Measurements from ENCODE around the gene MFAP1. TPM values are rescaled to one million over a fixed set of nuclear protein-coding genes. Genes with fewer than 3 reads are reported as not detected.
A peak's percentile ranks its signal among the peaks of the same experiment; 100 is the strongest.

MFAP1 gene
- total and polyA plus RNA-seq, 12 donors: 13.0 to 23.4 (median 20.7) TPM

DNA sequence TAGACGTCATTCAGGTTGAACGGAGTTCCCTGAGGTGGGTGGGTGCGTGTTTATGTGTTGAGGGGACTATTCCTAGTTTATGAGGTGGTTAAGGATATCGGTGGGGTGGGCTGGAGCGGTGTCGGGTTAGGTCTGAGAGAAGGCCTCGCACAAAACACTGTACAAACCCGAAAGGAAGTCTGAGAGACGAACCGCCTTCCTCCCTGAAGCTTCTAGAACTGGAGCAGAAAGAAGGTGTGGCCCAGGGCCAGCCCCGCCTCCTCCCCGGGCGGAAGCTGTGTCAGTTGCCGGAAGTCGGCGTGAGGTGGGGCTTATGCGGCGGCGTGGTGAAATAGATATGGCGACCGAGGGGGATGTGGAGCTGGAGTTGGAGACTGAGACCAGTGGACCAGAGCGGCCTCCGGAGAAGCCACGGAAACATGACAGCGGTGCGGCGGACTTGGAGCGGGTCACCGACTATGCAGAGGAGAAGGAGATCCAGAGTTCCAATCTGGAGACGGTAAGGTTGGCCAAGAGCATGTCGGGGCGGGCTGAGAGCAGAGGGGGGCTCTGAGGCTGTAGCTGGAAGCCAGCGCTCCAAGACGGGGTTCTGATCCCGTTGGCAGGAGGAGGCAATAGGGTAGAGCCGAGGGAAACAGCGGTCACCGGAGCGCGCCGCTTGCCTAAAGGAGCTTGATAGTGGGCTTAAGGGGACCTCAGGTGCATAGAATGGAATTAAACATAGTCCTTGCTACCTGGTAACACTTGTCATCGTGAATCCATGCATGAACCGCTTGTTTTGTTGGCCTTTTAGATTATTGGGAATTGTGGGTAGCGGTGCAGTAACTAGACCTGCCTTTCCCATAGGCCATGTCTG is 24.0 kb downstream of the MFAP1 start, which contains the start of gene HYPK:
Gene HYPK (plus strand): TSS at position 314 of the 856 bp plus-strand sequence. CDS start 24 bp downstream, at position 338.
- Histone ChIP-seq H3K4me3 (peak within 1 kb of the TSS; percentile 63 to 91 (median 76)), H3K9me3 (no peaks in the 10 kb centered on the region), H3K27ac (peak within 1 kb of the TSS; percentile 47 to 95 (median 90)), H3K27me3 (no peaks in the 10 kb centered on the region), H3K4me1 (peaks cover under 1 to 60% (median 34%) of the 10 kb centered on the region in 9 donors), H3K36me3 (peaks cover 0 to 84% (median 23%) of the 10 kb centered on the region in 9 donors)
- TF ChIP-seq, protein P1, sequence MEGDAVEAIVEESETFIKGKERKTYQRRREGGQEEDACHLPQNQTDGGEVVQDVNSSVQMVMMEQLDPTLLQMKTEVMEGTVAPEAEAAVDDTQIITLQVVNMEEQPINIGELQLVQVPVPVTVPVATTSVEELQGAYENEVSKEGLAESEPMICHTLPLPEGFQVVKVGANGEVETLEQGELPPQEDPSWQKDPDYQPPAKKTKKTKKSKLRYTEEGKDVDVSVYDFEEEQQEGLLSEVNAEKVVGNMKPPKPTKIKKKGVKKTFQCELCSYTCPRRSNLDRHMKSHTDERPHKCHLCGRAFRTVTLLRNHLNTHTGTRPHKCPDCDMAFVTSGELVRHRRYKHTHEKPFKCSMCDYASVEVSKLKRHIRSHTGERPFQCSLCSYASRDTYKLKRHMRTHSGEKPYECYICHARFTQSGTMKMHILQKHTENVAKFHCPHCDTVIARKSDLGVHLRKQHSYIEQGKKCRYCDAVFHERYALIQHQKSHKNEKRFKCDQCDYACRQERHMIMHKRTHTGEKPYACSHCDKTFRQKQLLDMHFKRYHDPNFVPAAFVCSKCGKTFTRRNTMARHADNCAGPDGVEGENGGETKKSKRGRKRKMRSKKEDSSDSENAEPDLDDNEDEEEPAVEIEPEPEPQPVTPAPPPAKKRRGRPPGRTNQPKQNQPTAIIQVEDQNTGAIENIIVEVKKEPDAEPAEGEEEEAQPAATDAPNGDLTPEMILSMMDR (IDR thresholded peaks at IDR 0.05): no peak
- WGBS, 2 donors: 7 to 9% methylated on average over 44 of the region's 44 CpGs
- intact Hi-C loops (cut with DNase I): no loop called here
- DNase-seq: peak; percentile 93 to 94
- peak; percentile 90 to 98 (median 96) for ATAC-seq

DNA sequence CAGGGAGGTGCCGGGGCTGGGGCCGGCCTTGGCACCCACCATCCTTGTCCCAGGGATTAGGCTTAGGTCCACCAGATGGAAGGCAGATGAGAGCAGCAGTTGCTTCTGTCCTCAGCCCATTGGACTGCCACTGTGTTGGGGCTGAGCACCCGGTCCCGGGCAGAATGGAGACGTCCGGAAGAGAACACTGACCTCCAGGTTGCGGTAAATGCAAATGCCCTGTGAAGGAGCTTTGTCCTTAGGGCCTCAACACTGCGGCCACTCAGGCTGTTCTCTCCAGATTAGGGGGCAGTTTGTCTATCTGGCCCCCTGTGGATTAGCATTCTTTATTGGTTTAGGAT is 24.6 kb downstream of the MFAP1 start, which contains the start of gene SERINC4:
Gene SERINC4 (minus strand): TSS at position 276 of the 341 bp plus-strand sequence. CDS start 234 bp downstream, at position 42.
- peak within 1 kb of the TSS; percentile 47 to 95 (median 90) for H3K27ac ChIP-seq
- H3K36me3 ChIP-seq: peaks cover 0 to 84% (median 26%) of the 10 kb centered on the region in 9 donors
- intact Hi-C loops (cut with DNase I): no loop called here
- peak within 1 kb of the TSS; percentile 63 to 91 (median 76) for H3K4me3 ChIP-seq
- no peaks in the 10 kb centered on the region for H3K27me3 ChIP-seq
- H3K9me3 ChIP-seq: no peaks in the 10 kb centered on the region
- peak in 6 of 8 donors; percentile 1 to 19 (median 6) for ATAC-seq
- WGBS, 2 donors: 95 to 97% methylated on average over 8 of the region's 8 CpGs
- DNase-seq: no peak
- H3K4me1 ChIP-seq: peaks cover 7 to 66% (median 40%) of the 10 kb centered on the region in 9 donors
- TF ChIP-seq, protein P1 (IDR thresholded peaks at IDR 0.05): no peak

DNA sequence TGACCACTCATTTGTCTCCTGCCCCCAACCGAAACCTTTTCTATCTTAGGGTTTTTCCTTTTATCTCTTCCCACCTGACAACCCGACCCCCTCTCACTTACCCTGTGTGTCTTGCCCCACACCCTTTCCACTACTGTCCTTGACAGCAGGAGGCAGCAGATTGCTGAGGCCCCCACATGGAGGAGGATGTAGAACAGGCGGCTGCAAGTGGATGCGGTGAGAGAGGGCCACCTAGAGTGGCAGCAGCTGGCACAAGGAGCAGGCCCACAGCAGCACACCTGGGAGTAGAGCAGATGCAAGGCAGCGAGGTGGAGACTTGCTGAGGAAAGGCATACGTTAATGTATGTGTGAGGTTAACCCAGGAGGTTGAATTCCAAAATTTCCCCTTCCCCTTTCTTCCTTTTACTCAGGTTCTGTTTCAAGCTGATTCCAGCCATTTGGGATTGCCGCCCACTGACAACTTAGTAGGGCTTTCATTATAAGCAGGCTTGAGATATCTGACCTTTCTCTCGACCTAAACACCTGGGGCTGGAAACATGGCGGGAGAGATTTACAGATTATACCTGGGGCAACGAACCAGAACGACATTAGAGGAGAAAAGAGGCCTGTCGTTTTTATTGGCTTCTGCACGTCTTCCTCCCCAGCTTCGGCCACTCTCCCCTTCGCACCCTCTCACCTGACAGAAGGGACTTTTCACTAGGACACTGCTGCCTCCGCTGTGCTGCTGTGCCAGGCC is 25.1 kb downstream of the MFAP1 start:
- WGBS, 2 donors: 90 to 92% methylated on average over 16 of the region's 16 CpGs
- ATAC-seq: no peak
- no peaks in the 10 kb centered on the region for H3K9me3 ChIP-seq
- DNase-seq: no peak
- H3K4me1 ChIP-seq: peaks cover 12 to 71% (median 46%) of the 10 kb centered on the region in 9 donors
- intact Hi-C loops (cut with DNase I): no loop called here
- H3K4me3 ChIP-seq: peak overlapping the region in 2 of 10 donors; percentile 75 to 89
- peak overlapping the region in 9 of 10 donors; percentile 71 to 95 (median 90) for H3K27ac ChIP-seq
- H3K36me3 ChIP-seq: peaks cover 0 to 84% (median 26%) of the 10 kb centered on the region in 9 donors
- no peaks in the 10 kb centered on the region for H3K27me3 ChIP-seq
- TF ChIP-seq, protein P1 (IDR thresholded peaks at IDR 0.05): no peak

DNA sequence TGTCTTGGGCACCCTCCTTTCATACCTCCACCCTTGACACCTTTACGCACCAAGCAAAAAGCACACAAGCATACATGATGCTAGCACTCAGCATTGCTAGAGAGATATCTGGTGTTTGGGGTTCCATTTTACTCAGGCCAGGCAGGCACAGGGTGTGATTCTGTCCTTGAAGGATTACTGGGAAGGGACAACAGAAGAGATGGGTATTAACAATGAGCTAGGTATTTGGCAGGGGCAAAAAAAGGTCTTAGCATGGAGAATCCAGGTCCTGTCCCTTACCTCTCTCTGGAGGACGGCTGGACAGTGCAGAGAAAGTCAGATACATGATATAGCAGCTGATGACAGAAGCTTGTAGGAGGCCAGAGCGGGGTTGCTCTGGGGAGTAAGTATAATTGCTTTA is 27.9 kb downstream of the MFAP1 start:
- ATAC-seq (no peak), DNase-seq (no peak)
- 76 to 83% methylated on average over 3 of the region's 3 CpGs for WGBS, 2 donors
- Histone ChIP-seq H3K4me1 (peaks cover 20 to 82% (median 60%) of the 10 kb centered on the region in 9 donors), H3K36me3 (peaks cover 0 to 68% (median 19%) of the 10 kb centered on the region in 9 donors), H3K9me3 (no peaks in the 10 kb centered on the region), H3K4me3 (no peak overlapping the region), H3K27ac (peak overlapping the region in 1 of 10 donors; percentile 34), H3K27me3 (no peaks in the 10 kb centered on the region)
- intact Hi-C loops (cut with DNase I): no loop called here
- TF ChIP-seq, protein P1 (IDR thresholded peaks at IDR 0.05): no peak

All from heart right ventricle (tissue), 16 donors.